NCI-H748 treated with DMSO at 0.1 percent for 48 hours (cell line): Measurements from ENCODE around the gene CDT1.

Experiments
- DNase-seq: peaks from one replicate; lab custom pipeline; 2025; lab: John Stamatoyannopoulos, UW

CDT1 gene

DNA sequence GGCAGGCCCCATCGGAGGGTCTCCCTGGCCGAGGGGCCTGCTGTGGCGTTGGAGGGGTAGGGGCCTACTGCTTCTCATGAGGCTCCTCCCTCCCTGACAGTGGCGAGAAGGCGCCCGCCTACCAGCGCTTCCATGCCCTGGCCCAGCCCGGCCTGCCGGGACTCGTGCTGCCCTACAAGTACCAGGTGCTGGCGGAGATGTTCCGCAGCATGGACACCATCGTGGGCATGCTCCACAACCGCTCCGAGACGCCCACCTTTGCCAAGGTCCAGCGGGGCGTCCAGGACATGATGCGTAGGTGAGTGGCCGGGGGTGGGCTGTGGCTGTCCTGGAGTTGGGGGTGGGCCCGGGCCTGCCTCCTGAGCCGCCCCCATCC, 1.7 kb downstream of the CDT1 start:
- DNase-seq: no peak

DNA sequence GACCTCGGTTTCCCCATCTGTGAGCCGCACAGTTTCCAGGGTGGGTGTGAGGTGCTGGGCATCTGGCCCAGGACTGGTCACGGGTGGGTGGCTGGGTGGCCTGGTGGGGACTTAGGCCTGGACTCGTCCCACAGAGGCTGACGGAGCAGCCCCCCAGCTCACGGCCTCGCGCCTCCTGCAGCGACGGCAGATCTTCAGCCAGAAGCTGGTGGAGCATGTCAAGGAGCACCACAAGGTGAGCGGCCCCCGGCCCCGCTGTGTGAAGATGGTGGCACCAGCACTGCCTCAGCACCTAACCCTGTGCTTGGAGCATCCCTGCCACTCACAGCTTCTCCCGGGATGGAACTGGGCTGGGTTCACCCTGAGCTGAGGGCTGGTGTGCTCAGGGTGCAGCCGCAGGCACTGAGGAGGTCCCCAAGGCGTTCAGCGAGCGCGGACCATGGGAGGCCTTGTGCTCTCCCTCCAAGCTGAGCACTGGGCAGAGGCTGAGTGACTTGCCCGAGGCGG, 2.4 kb downstream of the CDT1 start:
- DNase-seq: no peak

DNA sequence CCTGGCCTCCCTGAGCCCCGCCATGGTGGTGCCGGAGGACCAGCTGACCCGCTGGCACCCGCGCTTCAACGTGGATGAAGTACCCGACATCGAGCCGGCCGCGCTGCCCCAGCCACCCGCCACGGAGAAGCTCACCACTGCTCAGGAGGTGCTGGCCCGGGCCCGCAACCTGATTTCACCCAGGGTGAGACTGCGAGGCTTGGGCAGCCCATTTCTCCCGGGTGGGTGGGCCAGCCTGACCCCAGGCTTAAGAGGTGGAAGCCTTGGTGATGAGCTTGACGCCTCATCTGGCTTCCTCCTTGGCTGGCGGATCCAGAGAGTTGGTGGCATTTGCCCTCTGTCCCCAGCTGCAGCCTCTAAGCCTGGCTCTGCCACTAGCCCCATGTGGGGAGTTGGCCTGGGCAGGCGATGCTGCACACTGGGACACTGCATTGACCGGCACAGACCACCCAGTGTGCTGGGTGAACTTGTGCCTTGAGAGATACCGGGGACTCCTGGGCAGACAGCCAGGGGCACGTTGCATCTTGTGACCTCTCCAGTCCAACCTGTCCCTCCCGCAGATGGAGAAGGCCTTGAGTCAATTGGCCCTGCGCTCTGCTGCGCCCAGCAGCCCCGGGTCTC, 3.0 kb downstream of the CDT1 start:
- no peak for DNase-seq

DNA sequence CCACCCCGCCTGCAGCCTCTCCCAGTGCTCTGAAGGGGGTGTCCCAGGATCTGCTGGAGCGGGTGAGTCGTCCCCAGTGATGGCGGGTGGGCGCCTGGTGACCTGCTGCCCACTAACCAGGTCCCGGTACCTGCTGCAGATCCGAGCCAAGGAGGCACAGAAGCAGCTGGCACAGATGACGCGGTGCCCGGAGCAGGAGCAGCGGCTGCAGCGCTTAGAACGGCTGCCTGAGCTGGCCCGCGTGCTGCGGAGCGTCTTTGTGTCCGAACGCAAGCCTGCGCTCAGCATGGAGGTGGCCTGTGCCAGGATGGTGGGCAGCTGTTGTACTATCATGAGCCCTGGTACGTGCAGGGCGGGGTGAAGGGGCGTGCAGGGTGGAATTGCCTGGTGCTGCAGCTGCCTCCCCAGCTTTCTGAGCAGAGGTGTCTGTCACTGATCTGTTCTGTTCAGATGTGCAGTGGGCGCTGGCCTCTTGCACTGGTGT, 3.6 kb downstream of the CDT1 start:
- DNase-seq: no peak

DNA sequence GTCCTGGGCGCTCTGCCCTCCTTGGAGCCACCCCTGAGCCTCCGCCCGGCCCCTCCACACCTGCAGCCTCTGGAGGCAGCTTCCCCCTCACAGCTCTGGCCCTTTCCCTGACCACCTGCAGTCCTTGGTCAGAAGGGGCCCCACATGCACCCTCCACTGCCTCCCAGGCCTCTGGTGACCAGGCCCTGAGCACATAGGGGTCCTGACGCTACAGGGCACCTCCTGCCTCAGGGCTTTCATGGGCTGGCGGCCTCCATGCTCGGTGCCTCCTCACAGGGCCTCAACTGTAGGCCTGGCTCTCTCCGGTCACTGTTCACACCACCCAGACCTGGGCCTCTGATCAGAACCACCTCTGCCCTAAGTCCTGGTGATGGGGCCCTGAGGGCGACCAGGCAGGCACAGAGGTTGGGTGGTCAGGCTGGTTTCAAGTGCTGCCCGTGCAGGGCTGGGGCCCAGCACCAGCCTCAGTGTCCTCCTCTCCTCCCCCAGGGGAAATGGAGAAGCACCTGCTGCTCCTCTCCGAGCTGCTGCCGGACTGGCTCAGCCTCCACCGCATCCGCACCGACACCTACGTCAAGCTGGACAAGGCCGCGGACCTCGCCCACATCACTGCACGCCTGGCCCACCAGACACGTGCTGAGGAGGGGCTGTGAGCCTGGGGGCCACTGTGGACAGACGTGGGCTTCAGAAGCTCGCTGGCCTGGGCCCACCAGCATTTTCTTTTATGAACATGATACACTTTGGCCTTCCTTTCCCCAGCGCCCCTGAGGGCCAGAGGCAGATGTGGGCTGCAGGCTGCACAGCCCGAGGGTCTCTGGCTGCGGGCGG, 4.3 kb downstream of the CDT1 start:
- DNase-seq: no peak

DNA sequence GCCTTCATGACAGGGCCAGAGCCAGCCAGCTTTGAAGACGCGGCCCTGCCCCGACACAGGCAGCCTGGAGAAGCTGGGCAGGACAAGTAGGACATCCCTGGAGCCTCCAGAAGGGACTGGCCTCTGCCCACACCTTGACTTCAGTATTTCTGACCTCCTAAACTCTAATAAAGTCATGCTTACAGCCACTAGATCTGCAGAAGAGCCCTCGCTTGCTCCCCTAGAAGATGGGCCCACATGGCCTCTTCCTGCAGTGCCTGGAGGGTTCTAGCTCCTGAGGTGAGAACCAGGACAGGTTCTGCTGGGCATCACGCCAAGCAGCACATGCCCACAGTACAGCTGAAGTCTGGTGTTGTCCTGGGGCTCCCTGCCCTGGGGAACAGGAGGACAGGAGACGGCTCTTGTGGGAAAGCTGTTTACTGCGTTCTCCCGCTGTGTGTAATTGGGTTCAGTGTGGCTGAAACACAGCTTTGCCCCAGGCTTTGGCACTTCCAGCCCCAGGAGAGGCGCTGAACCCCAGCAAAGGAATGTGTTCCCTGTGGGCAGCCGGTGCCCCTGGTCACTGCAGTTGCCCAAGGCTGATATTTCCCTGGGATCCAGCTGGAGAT, 5.6 kb downstream of the CDT1 start:
- no peak for DNase-seq

DNA sequence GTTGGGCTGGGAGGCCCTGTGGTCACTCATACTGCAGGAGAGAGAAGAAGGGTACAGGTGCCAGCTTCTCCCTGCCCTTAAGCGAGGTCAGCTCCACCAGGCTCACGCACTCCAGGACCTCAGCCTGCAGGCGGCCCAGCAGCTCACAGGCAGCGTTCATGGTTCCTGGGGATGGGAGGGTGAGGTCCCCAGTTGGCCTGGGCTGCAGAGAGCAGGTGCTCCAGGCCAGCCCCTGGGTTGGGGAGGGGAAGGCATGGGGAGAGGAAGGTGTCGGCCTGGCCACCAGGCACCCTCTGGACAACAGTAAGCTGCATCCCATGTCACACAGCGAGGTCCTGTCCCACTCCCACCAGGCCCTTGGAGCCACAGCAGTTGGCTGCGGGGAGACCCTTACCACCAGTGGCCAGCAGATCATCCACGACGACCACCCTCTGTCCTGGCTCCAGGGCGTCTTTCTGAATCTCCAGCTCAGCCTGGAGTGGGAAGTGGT, 6.1 kb downstream of the CDT1 start:
- no peak for DNase-seq

DNA sequence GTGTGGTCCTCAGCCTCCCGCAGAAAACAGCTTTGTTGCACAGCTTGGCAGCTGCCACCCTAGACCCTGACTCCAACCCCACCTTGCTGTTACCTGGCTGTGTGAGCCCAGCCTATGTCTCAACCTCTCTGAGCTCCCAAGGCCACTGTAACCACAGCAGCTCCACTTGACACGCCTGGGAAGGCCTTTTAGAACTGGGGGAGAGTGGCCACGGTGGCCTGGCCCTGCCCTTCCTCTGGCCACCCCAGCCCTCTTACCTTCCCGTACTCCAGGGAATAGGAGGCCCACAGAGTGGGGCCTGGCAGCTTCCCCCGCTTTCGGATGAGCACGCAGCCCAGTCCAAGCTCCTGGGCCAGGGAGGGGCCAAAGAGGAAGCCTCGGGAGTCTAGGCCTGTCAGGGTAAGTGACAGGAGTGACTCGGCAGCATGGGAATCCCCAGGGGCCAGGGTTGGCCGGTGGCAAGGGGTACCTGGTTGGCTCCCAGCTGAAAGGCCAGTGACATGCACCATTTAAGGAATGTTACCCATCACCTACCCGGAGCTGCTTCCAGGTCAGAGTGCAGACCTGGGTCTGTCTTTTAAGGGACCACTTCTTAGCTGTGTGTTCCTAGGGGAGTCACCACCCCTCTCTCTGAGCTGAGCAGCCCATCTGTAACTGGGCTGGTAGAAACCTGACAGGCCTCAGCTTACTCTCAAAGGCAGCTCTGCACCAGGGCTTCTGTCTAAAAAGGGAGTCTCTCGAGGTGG, 6.8 kb downstream of the CDT1 start:
- DNase-seq: no peak

DNA sequence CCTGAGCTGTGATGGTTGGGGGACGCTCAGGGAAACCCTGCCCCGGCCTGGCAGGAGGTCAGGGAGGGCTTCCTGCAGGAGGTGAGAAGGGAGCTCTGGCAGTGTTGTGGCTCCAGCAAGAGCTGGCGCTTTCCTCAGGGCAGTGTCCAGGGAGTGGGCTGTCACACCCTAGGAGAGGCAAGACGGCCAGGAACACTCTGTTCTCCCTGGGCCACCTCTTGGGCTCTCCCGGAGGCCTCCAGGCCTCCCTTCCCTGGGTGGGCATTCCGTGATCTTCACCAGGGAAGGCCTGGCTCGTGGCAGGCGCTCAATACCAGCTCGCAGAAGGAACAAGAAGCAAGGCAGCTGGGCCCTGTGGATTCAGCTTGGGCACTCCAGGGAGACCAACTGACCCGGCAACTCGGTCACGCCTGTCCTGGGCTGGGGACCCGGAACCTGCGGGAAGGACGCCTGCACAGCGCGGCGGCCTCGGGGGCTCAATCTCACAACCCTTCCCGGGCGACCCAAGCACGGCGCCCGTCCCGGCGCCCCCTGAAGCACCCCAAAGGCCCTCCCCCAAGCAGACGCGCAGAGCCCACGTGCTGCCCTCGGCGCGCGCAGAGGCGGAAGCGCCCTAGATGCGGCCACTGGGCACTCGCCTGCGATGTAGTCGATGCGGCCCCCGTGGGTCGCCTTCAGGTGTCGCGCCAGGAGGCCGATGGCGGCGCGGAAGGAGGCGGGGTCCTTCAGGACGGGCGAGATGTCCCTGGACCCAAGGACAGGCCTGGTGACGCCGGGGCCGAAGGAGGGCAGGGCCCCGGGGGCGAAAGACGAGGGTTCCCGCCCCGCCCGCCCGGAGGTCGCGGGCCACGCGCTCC, 7.6 kb downstream of the CDT1 start:
- DNase-seq: peak; percentile 16

DNA sequence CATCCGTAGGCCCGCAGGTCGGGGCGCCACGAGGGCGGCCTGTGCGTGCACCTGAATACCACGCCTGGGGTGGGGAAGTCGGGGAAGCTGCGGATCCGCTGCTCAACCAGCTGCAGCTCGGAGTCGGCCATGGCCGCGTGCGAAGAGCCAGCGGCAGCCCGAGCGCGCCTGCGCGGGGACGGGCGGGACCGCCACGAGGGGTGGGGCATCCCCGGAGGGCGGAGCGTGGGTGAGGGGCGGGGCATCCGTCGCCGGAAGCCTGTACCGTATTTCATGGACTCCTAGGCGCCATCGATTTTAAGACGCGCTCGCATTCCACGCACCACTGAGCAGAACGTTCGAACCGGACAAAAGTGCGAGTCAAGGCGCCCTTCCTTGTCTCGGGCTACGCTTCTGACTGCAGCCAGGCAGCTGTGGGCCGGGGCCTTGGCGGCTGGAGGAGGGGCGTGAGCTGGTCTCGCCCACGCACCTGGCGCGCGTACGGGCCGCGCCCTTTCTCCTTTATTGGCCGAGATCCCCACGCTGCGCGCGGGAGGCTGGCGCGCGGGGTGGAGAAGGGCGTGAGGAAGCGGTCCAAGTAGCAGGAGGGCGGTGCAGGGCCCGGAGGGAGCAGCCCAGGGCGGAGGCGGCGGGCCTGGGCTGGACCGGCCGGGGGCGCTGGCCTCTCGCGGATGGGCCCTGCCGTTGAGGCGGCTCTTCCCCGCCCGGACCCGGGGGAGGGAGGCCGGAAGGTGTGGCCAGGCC, 8.4 kb downstream of the CDT1 start, which contains the start of gene APRT:
APRT (minus strand) TSS at position 160 of the 744 bp plus-strand sequence; CDS start at position 131, 29 bp downstream.
- DNase-seq: peak; percentile 54

DNA sequence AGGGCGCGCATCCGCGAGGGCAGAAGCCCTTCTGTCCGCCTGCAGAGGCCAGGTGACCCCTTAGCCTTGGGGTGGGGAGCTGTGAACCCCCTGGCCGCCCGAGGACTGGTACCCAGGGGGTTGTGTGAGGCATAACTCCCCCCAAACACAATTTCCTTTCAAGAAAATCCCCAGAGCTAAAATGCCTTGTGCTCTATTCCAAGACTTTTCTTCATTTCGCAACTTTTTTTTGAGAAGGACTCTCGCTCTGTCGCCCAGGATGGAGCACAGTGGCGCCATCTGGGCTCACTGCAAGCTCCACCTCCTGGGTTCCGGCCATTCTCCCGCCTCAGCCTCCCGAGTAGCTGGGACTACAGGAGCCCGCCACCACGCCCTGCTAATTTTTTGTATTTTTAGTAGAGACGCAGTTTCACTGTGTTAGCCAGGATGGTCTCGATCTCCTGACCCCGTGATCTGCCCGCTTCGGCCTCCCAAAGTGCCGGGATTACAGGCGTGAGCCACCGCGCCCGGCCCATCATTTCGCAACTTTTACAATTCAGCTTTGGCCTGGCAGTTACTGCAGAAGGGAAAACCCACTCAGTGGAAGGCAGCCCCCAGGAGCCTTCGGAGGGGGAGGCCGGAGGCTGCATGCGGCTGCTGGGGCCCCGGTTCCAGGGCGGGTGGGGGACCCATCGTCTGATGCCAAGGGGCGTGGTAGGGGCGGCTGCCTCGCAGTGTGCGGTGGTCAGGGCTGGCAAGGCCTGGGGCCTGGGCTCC, 9.1 kb downstream of the CDT1 start:
- no peak for DNase-seq

DNA sequence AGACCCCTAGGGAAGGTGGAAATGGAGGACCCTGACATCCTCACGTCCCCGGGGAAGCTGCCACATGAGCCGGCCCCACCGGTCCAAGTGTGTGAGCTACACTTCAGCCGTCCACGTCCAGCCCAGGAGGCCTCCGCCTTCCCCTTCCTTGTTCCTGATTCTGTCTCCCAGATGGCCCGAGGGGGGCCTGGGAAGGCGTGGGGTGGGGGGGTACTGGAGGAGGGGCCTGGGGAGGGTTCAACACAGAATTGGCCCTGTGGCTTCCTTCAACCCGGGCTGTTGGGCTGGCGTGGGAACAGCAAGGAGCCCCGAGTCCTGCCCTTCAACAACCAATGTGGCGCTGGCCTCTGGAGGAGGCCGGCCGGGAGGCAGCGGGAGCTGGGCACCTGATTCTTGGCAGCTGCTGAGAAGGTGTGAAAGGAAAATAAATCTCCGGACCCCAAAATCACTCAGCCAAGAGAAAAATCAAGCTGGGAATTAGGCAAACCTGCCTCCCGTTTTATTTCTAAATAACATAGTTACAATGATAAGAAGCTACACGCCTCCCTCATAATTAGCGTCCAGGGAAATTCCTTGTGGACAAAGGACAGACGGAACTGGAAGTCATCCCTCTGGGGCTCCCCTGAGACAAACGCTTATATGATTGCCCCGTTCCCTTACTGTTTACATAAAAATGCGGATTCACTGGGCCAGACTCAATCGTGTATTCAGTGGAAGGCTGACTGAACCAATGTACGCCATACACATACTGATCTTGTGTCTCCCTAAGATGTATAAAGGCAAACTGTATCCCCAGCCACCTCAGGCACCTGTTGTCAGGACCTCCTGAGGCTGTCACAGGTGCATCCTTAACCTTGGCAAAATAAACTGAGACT, 9.9 kb downstream of the CDT1 start:
- DNase-seq: no peak

DNA sequence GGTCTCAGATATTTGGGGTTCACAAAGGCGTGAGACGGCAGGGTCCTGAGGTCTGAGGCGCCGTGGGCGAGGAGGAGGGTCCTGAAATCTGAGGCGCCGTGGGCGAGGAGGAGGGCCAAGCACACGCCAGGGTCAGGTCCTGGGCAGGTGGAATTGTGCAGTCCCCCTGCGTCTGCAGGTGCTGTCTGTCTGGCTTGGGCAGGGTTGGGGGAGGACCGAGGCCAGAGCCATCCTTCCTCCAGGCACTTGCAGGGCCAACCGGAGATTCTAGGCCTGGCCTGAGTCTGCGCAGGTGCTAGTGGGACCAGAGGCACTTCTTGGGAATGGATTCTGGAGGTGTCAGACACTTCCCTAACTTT, 10.5 kb downstream of the CDT1 start:
- DNase-seq: no peak

DNA sequence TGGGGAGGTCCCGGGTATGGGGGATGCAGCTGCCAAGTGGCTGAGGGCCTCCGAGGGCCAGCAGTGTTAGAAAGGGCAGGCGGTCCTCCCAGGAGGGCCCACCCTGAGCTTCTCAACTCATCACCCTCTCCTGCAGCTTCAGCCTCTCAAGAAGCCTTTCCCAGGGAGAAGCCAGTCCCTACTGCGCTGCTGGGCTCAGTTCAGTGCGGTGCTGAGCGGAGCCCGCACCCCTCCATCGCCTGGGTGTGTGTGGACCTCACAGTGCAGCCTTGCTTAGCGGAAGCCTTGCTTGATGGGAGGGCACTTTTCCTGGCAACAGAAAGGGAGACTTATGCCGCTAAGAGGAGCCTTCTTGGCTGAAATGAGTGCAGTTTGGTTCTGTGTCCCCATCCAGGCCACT, 11.6 kb downstream of the CDT1 start:
- no peak for DNase-seq

DNA sequence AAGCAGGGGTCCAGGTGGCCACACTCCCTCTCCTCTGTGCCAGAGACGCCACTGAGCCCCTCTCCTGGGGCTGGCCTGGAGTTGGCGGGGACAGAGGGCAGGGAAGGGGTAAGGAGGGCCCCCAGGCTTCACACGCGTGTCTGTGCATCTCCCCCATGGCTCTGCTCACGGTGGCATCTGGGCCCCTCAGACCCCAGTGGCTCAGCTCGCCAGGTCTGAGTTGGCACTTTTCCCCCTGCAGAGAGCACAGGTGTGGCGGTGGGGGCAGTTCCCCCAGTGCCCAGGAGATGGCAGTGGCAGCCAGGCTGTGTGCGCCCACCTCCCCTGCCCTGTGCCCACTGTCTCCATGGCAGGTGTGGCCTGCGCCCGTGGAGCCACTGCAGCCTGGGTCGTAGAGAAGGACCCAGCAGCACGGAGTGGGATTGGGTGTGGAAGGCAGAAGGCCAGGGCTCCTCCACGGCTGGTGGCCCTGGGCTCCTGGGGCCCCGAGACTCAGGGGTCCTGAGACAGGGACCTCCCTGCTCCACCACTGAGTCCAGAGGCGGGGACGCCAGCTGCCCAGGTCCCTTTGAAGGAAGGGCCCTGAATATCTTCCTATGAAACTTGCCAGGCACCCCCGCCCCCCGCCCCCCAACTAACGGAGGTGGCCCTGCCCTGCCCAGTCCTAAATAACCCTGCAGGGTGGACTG, 12.5 kb downstream of the CDT1 start:
- DNase-seq: peak; percentile 10

DNA sequence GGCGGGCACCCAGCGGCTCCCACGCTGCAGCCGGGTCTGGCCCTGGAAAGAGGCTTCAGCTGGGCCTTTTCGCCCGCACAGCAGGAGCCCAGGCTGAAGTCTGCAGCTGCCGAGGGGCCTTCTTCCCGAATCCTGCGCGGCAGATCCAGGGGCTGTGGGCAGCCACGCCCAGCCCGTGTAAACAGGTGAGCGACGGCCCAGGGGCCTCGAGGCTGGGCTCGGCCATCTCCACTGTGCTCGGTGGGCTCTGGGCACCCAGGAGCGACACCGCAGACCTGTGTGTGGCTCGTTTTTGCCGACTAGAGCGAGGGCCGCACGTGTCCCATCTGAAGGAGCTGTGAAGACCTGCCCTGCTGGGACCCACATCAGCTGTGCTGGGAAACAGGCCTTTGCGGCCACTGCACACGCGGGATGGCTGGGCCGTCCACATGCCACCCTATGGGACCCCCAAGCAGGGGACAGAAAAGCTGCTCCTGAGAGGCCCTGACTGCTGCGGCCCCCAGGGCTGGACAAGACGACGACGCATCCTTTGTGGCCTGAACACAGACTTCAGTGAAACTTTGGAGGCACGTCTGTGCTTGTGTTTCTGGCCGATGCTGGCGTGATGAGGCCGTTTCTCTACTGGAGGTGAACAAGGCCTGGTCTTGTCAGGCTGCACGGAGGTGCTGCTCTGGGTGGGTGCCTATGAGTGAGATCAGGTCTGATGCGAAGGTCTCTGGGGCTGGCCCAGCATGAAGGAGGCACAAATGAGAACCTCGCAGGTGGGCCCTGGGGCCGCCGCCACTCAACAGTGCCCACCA, 13.3 kb downstream of the CDT1 start:
- DNase-seq: no peak
